ENCODE measurements around the gene PCK1. TPM values are rescaled to one million over a fixed set of nuclear protein-coding genes. Genes with fewer than 3 reads are reported as not detected.

PCK1 gene
- total and polyA plus RNA-seq, 2 experiments from 2014 or later = not detected

DNA sequence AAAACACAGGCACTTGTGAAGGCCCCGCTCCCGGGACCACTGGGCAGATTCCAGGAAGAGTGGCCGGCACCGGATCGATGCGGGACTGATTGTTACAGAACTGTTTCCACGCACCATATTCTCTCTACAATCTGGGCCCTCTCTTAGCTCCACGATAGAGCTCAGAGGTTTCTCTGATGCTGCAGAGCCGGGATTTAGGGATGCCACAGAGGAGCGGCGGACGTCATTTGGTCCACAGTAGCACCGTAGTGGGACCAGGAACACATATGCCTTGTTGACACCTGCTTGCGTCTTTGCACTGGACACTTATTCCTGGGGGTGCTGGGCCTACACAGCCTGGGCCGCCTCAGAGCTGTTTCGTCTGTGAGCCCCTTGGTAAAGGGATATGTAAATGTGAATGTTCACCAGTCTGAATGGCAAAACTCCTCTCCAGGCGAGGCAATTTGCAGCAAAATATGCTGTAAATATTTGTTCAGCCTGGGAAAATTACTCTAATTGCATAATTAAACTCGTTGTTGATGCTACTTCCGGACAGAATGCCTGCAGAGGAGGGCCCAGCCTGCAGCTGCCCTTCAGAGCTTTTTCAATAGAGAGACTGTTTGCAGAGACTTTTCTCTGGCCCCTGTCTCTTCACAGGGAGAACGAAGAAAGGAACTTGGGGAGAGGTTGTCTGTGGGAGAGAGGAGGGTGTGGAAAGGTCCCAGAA, 9.4 kb downstream of the PCK1 start:
- peaks cover 2% of the 10 kb centered on the region for H3K27me3 Mint-ChIP-seq (ENCODE audit: insufficient read depth, low read depth, poor library complexity)

More for the DNA sequence above, 9.4 kb downstream of the PCK1 start:
- H3F3A ChIP-seq (replicated peaks; ENCODE audit: low read depth) = no peaks in the 10 kb centered on the region
- ATAC-seq (no peak), DNase-seq (ENCODE audit: low spot score) (no peak)
- peak overlapping the region; percentile 76; the same call in 1 of the 2 replicates for H2AFZ ChIP-seq
- no peak overlapping the region for H3K4me2 ChIP-seq
- no peaks in the 10 kb centered on the region for H4K20me1 ChIP-seq (replicated peaks; ENCODE audit: insufficient read depth)
- Mint-ChIP-seq H3K4me1 (peaks cover 16% of the 10 kb centered on the region), H3K9me3 (no peaks in the 10 kb centered on the region; the same call in 2 of the 3 replicates), H3K36me3 (ENCODE audit: low read depth) (no peaks in the 10 kb centered on the region), H3K27ac (no peak overlapping the region; the same call in 1 of the 2 replicates), H3K4me3 (no peak overlapping the region)
- no peak for TF ChIP-seq NANOG (IDR thresholded peaks at IDR 0.05; ENCODE audit: borderline replicate concordance)
- TF ChIP-seq EZH2 (IDR thresholded peaks at IDR 0.05; ENCODE audit: low read depth, unreplicated experiment) = no peak
- TF ChIP-seq, protein P1, sequence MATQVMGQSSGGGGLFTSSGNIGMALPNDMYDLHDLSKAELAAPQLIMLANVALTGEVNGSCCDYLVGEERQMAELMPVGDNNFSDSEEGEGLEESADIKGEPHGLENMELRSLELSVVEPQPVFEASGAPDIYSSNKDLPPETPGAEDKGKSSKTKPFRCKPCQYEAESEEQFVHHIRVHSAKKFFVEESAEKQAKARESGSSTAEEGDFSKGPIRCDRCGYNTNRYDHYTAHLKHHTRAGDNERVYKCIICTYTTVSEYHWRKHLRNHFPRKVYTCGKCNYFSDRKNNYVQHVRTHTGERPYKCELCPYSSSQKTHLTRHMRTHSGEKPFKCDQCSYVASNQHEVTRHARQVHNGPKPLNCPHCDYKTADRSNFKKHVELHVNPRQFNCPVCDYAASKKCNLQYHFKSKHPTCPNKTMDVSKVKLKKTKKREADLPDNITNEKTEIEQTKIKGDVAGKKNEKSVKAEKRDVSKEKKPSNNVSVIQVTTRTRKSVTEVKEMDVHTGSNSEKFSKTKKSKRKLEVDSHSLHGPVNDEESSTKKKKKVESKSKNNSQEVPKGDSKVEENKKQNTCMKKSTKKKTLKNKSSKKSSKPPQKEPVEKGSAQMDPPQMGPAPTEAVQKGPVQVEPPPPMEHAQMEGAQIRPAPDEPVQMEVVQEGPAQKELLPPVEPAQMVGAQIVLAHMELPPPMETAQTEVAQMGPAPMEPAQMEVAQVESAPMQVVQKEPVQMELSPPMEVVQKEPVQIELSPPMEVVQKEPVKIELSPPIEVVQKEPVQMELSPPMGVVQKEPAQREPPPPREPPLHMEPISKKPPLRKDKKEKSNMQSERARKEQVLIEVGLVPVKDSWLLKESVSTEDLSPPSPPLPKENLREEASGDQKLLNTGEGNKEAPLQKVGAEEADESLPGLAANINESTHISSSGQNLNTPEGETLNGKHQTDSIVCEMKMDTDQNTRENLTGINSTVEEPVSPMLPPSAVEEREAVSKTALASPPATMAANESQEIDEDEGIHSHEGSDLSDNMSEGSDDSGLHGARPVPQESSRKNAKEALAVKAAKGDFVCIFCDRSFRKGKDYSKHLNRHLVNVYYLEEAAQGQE (IDR thresholded peaks at IDR 0.05; ENCODE audit: unreplicated experiment) = no peak
- no peak for TF ChIP-seq ZNF114 (CRISPR knock-in tag; IDR thresholded peaks at IDR 0.05)
- no peak for TF ChIP-seq POLR2AphosphoS5 (IDR thresholded peaks at IDR 0.05; ENCODE audit: low read depth)
- TF ChIP-seq, protein P2, sequence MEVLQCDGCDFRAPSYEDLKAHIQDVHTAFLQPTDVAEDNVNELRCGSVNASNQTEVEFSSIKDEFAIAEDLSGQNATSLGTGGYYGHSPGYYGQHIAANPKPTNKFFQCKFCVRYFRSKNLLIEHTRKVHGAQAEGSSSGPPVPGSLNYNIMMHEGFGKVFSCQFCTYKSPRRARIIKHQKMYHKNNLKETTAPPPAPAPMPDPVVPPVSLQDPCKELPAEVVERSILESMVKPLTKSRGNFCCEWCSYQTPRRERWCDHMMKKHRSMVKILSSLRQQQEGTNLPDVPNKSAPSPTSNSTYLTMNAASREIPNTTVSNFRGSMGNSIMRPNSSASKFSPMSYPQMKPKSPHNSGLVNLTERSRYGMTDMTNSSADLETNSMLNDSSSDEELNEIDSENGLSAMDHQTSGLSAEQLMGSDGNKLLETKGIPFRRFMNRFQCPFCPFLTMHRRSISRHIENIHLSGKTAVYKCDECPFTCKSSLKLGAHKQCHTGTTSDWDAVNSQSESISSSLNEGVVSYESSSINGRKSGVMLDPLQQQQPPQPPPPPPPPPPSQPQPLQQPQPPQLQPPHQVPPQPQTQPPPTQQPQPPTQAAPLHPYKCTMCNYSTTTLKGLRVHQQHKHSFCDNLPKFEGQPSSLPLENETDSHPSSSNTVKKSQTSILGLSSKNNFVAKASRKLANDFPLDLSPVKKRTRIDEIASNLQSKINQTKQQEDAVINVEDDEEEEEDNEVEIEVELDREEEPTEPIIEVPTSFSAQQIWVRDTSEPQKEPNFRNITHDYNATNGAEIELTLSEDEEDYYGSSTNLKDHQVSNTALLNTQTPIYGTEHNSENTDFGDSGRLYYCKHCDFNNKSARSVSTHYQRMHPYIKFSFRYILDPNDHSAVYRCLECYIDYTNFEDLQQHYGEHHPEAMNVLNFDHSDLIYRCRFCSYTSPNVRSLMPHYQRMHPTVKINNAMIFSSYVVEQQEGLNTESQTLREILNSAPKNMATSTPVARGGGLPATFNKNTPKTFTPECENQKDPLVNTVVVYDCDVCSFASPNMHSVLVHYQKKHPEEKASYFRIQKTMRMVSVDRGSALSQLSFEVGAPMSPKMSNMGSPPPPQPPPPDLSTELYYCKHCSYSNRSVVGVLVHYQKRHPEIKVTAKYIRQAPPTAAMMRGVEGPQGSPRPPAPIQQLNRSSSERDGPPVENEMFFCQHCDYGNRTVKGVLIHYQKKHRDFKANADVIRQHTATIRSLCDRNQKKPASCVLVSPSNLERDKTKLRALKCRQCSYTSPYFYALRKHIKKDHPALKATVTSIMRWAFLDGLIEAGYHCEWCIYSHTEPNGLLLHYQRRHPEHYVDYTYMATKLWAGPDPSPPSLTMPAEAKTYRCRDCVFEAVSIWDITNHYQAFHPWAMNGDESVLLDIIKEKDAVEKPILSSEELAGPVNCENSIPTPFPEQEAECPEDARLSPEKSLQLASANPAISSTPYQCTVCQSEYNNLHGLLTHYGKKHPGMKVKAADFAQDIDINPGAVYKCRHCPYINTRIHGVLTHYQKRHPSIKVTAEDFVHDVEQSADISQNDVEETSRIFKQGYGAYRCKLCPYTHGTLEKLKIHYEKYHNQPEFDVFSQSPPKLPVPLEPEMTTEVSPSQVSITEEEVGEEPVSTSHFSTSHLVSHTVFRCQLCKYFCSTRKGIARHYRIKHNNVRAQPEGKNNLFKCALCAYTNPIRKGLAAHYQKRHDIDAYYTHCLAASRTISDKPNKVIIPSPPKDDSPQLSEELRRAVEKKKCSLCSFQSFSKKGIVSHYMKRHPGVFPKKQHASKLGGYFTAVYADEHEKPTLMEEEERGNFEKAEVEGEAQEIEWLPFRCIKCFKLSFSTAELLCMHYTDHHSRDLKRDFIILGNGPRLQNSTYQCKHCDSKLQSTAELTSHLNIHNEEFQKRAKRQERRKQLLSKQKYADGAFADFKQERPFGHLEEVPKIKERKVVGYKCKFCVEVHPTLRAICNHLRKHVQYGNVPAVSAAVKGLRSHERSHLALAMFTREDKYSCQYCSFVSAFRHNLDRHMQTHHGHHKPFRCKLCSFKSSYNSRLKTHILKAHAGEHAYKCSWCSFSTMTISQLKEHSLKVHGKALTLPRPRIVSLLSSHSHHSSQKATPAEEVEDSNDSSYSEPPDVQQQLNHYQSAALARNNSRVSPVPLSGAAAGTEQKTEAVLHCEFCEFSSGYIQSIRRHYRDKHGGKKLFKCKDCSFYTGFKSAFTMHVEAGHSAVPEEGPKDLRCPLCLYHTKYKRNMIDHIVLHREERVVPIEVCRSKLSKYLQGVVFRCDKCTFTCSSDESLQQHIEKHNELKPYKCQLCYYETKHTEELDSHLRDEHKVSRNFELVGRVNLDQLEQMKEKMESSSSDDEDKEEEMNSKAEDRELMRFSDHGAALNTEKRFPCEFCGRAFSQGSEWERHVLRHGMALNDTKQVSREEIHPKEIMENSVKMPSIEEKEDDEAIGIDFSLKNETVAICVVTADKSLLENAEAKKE (CRISPR knock-in tag; IDR thresholded peaks at IDR 0.05) = no peak
- TF ChIP-seq STAT1 (IDR thresholded peaks at IDR 0.05; ENCODE audit: unreplicated experiment) = no peak
- TF ChIP-seq CREB1 (CRISPR knock-in tag; IDR thresholded peaks at IDR 0.05; ENCODE audit: low read depth) = no peak
- TF ChIP-seq JUNB (IDR thresholded peaks at IDR 0.05; ENCODE audit: unreplicated experiment) = no peak
- TF ChIP-seq ZNF331 (CRISPR knock-in tag; IDR thresholded peaks at IDR 0.05; ENCODE audit: low read depth) = no peak
- no peak for TF ChIP-seq EZH2phosphoT487 (IDR thresholded peaks at IDR 0.05; ENCODE audit: unreplicated experiment)
- TF ChIP-seq, protein P3, sequence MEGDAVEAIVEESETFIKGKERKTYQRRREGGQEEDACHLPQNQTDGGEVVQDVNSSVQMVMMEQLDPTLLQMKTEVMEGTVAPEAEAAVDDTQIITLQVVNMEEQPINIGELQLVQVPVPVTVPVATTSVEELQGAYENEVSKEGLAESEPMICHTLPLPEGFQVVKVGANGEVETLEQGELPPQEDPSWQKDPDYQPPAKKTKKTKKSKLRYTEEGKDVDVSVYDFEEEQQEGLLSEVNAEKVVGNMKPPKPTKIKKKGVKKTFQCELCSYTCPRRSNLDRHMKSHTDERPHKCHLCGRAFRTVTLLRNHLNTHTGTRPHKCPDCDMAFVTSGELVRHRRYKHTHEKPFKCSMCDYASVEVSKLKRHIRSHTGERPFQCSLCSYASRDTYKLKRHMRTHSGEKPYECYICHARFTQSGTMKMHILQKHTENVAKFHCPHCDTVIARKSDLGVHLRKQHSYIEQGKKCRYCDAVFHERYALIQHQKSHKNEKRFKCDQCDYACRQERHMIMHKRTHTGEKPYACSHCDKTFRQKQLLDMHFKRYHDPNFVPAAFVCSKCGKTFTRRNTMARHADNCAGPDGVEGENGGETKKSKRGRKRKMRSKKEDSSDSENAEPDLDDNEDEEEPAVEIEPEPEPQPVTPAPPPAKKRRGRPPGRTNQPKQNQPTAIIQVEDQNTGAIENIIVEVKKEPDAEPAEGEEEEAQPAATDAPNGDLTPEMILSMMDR (conservative IDR thresholded peaks at IDR 0.05; ENCODE audit: low read depth in 2 of 2) = no peak
- TF ChIP-seq, protein P4, sequence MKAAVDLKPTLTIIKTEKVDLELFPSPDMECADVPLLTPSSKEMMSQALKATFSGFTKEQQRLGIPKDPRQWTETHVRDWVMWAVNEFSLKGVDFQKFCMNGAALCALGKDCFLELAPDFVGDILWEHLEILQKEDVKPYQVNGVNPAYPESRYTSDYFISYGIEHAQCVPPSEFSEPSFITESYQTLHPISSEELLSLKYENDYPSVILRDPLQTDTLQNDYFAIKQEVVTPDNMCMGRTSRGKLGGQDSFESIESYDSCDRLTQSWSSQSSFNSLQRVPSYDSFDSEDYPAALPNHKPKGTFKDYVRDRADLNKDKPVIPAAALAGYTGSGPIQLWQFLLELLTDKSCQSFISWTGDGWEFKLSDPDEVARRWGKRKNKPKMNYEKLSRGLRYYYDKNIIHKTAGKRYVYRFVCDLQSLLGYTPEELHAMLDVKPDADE (IDR thresholded peaks at IDR 0.05) = no peak
- H3K9me2 ChIP-seq (ENCODE audit: insufficient read depth) = 0 out of 2 replicates have a peak, but pooled peaks cover 10% of the 10 kb centered on the region
- H3K27ac ChIP-seq (ENCODE audit: low read depth) = no peak overlapping the region
- peaks cover 6% of the 10 kb centered on the region for H3K4me1 ChIP-seq (ENCODE audit: insufficient read depth)
- H3K4me3 ChIP-seq = no peak overlapping the region
- no peaks in the 10 kb centered on the region for H3K36me3 ChIP-seq (ENCODE audit: insufficient read depth)
- H3K79me2 ChIP-seq (replicated peaks; ENCODE audit: insufficient read depth) = no peaks in the 10 kb centered on the region
- no peaks in the 10 kb centered on the region for H3K27me3 ChIP-seq (ENCODE audit: insufficient read depth)
